ES-I3 (cell line): Measurements from ENCODE around the gene KCTD1.

Source experiments
- H3K36me3 ChIP-seq: 2 replicates; pipeline ENCODE4 v1.6.1; 2013; ENCODE audit warnings: mild to moderate bottlenecking, low read length, control low read depth, moderate library complexity; ENCODE audit not compliant: insufficient read depth
- H3K4me1 ChIP-seq: 2 replicates; pipeline ENCODE4 v1.6.1; 2013; ENCODE audit warnings: mild to moderate bottlenecking, control low read depth, low read length; ENCODE audit not compliant: insufficient read depth
- H3K9ac ChIP-seq: 2 replicates; pipeline ENCODE4 v1.6.1; 2013; ENCODE audit warnings: low read depth, mild to moderate bottlenecking, low read length, moderate library complexity
- H3K9me3 ChIP-seq: 2 replicates; pipeline ENCODE4 v1.6.1; 2013; ENCODE audit warnings: mild to moderate bottlenecking, low read length, moderate library complexity; ENCODE audit not compliant: control insufficient read depth, insufficient read depth

Gene KCTD1

GRCh38 chr18:26416652-26417150, 131.7 kb downstream of the KCTD1 start:
- Histone ChIP-seq H3K36me3 (no peaks in the 10 kb centered on the region), H3K4me1 (peaks cover 25% of the 10 kb centered on the region), H3K9me3 (no peaks in the 10 kb centered on the region), H3K9ac (no peak overlapping the region)

- Histone ChIP-seq H3K9me3 (no peaks in the 10 kb centered on the region), H3K9ac (no peak overlapping the region), H3K36me3 (no peaks in the 10 kb centered on the region), H3K4me1 (peaks cover 25% of the 10 kb centered on the region)
These were observed 132.7 kb downstream of the KCTD1 start for GRCh38 chr18:26415631-26416030.

GRCh38 chr18:26414901-26415440, 133.4 kb downstream of the KCTD1 start:
- Histone ChIP-seq H3K4me1 (peaks cover 25% of the 10 kb centered on the region), H3K9me3 (no peaks in the 10 kb centered on the region), H3K36me3 (no peaks in the 10 kb centered on the region), H3K9ac (peak overlapping the region; percentile 10; the same call in 1 of the 2 replicates)

DNA sequence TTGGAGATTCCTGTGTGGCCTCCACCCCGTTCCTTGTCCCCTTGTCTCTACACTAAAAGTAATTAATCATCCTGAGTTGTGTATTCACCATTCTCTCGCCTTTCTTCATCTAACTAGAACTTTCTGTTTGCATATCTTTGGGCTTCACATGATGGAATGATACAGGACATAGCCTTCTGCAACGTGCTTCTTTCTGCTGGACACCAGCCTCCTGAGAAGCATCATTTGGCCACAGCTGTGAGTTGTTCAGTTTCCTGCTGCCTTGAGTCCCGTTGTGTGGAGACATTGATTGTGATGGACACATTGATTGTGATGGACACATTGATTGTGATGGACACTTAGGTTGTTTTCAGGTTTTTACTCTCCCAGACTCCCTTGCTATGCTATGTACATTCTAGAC, 139.3 kb downstream of the KCTD1 start:
- no peaks in the 10 kb centered on the region for H3K9me3 ChIP-seq
- peaks cover 16% of the 10 kb centered on the region for H3K4me1 ChIP-seq
- no peak overlapping the region for H3K9ac ChIP-seq
- H3K36me3 ChIP-seq: no peaks in the 10 kb centered on the region

DNA sequence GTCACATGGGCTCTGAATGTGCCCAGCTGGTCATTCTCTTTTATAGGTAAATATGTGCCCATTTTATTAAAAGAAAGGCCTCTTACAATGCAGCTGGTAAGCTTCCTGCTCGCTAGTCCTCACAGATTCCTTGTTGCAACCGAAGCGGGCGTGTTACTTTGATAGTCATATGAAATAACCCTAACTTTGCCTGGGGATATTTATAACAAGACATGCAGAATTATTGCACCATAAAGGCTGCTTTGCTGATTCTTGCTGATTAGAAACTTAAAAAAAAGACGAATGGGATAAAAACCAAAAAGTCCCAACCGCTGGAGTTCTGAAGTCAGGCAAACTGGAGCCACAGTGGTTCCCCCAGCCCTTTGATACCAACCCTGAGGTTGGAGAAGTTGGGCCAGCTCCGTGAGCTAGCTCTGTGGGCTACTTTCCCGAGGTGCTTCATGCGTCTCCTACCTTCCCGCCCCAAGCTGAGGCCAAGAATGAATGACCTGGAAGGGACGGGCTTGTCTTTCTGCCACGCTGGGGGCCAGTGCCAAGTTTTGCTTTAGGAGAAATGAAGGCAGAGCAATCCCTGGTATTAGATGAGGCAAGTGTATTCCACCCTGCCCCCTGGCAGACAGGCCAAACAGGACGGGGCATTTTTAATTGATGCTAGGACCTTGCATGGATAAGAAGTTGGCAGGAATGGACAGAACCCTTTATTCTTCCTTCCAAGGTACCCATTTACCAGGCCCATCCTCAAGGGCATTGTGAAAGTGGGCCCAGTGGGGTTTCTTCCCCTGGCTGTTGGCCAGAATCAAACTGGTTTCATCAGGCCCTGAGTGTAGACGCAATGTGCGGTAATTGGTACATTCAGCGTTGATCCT, 140.4 kb downstream of the KCTD1 start:
- Histone ChIP-seq H3K9me3 (no peaks in the 10 kb centered on the region), H3K9ac (no peak overlapping the region), H3K36me3 (no peaks in the 10 kb centered on the region), H3K4me1 (peaks cover 11% of the 10 kb centered on the region; the same call in 1 of the 2 replicates)

DNA sequence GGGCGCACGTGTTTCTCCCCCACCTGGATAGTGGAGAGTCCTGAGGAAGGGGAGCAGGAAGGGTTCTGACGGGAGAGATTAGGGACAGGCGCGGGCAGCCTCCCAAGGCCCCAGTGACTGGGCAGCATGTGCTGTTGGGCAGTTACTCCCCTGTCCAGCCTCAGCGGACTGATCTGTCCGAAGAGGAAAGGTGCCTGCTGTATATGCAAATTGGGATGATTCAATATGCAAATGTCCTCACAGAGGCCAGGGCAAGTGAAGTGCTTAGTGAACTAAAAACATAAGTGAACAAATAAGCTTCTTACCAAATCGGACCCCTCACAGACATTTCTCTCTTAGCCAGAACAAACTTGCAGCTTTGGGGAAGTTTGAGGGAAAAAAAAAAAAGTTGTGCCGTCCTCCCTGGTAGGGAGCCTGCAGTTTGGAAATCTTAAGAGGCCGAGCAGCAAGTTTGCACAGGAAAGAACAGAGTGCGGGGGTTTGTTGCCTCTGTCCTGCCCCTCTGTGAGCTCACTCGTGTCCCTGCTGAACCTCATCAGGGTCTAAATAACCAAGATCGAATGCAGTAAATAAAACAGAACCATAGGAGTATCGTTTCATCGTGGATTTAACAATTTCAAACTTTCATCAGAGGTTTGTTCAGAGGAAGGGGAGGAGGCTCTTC, 141.4 kb downstream of the KCTD1 start:
- no peak overlapping the region for H3K9ac ChIP-seq
- H3K36me3 ChIP-seq: no peaks in the 10 kb centered on the region
- H3K4me1 ChIP-seq: peaks cover 11% of the 10 kb centered on the region; the same call in 1 of the 2 replicates
- no peaks in the 10 kb centered on the region for H3K9me3 ChIP-seq

DNA sequence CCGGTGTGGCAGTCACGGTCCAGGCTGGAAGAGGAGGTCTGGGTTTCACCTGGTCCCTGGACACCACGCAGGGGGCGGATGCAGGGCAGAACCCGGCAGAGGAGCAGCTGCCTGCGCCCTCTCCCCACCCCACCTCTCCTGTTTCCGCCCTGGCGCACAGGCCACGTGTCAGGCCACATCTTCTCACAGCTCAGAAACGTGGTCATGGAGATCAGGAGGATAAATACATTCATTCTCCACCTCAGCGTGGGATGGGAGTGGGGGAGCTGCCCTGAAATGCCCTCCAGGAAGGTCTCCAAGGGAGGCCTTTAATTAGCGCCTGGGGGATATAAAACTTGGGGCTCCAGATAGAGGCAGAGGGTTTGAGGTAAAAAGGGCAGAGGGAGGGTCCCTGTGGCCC, 142.0 kb downstream of the KCTD1 start:
- Histone ChIP-seq H3K36me3 (no peaks in the 10 kb centered on the region), H3K4me1 (peaks cover 11% of the 10 kb centered on the region; the same call in 1 of the 2 replicates), H3K9ac (no peak overlapping the region), H3K9me3 (no peaks in the 10 kb centered on the region)

GRCh38 chr18:26405190-26405801, 143.1 kb downstream of the KCTD1 start:
- no peaks in the 10 kb centered on the region for H3K36me3 ChIP-seq
- no peak overlapping the region for H3K9ac ChIP-seq
- H3K4me1 ChIP-seq: peaks cover 11% of the 10 kb centered on the region; the same call in 1 of the 2 replicates
- H3K9me3 ChIP-seq: no peaks in the 10 kb centered on the region
